Lower leg skin (tissue), 4 donors: ENCODE measurements around the gene TRPM8. TPM values are rescaled to one million over a fixed set of nuclear protein-coding genes. Genes with fewer than 3 reads are reported as not detected.
"Not testable (repeated sequence)": the region's sequence is repeated elsewhere in the genome, so short reads cannot be mapped to it uniquely, and the experiment has no call there.

Source experiments
- DNase-seq, 2 donors: peaks; one replicate each; pipeline ENCODE4 v3.0.0-alpha.2; 2019; ENCODE audit warnings: low spot score in 2 of 2
- H3K4me3 ChIP-seq: fragments of 200-600 bp; sonication (generic); 2 replicates; pipeline ENCODE4 v1.5.1; 2017; ENCODE audit warnings: mild to moderate bottlenecking, low read depth; ENCODE audit not compliant: poor library complexity, severe bottlenecking
- CTCF ChIP-seq, 3 donors: fragments of 450-650 bp; IDR thresholded peaks; one replicate each; pipeline ENCODE4 v1.5.1; 2016; ENCODE audit warnings: antibody characterized with exemption in 3 of 3, mild to moderate bottlenecking in 3 of 3, moderate library complexity in 2 of 3
- POLR2A ChIP-seq, 2 donors: fragments of 450-650 bp; IDR thresholded peaks; one replicate each; pipeline ENCODE4 v1.6.1; 2016 to 2017; ENCODE audit warnings: antibody characterized with exemption in 2 of 2, mild to moderate bottlenecking in 1 of 2, moderate library complexity in 1 of 2
- WGBS, 2 donors: methylation state at CpG; one replicate each; pipeline ENCODE4 v1.1.5; 2018; 5-methylcytosine and 5-hydroxymethylcytosine counted together
- intact Hi-C: fragments of 100-400 bp; cut with DNase I; formaldehyde crosslinking; loops from one replicate; pipeline ENCODE4 v1.15.0; 2023; ENCODE audit warnings: low total_unique reads
- total RNA-seq, 4 donors: library from RNA; depleted of rRNA; stranded (reverse); fragments of >200 nt; gene quantifications; one replicate each; pipeline ENCODE4 v1.1.0, GENCODE V29; 2016

The TRPM8 gene
- total RNA-seq, 4 donors from 2014 or later = 0.46 TPM; not detected in 2

- no peak overlapping the region for H3K4me3 ChIP-seq
- no peak for DNase-seq
- intact Hi-C loops = no loop called here
- WGBS, 2 donors = 72 to 84% methylated on average over 4 of the region's 4 CpGs
- no peak for TF ChIP-seq POLR2A (IDR thresholded peaks at IDR 0.05)
- no peak for TF ChIP-seq CTCF (IDR thresholded peaks at IDR 0.05)
These were observed 51.4 kb downstream of the TRPM8 start for GRCh38 chr2:233968556-233968955.

- DNase-seq, H3K4me3 ChIP-seq, intact Hi-C loops: not testable (repeated sequence)
- WGBS, 2 donors = 78 to 88% methylated on average over 23 to 25 of the region's 29 CpGs
These were observed 55.3 kb downstream of the TRPM8 start for GRCh38 chr2:233972460-233972859.

- DNase-seq = peak in 1 of 2 donors; percentile 32
- H3K4me3 ChIP-seq = no peak overlapping the region
- intact Hi-C loops = no loop called here
- WGBS, 2 donors = 67 to 72% methylated on average over 9 to 13 of the region's 13 CpGs
- TF ChIP-seq CTCF (IDR thresholded peaks at IDR 0.05) (no peak), POLR2A (IDR thresholded peaks at IDR 0.05) (no peak)
These were observed 55.9 kb downstream of the TRPM8 start for GRCh38 chr2:233972941-233973575.

- intact Hi-C loops = no loop called here
- TF ChIP-seq CTCF (IDR thresholded peaks at IDR 0.05) (no peak), POLR2A (IDR thresholded peaks at IDR 0.05) (no peak)
- 88 to 89% methylated on average over 6 of the region's 6 CpGs for WGBS, 2 donors
- H3K4me3 ChIP-seq = no peak overlapping the region
- DNase-seq = no peak
These were observed 56.6 kb downstream of the TRPM8 start for GRCh38 chr2:233973786-233974185.

- no peak overlapping the region for H3K4me3 ChIP-seq
- WGBS, 2 donors = 49% methylated on average over 4 of the region's 4 CpGs
- DNase-seq = peak in 1 of 2 donors; percentile 53
- intact Hi-C loops = no loop called here
- TF ChIP-seq CTCF (IDR thresholded peaks at IDR 0.05) = no peak
These were observed 57.4 kb downstream of the TRPM8 start for GRCh38 chr2:233974530-233975071.

GRCh38 chr2:233976087-233976486 lies 58.9 kb downstream of the TRPM8 start:
- no peak for TF ChIP-seq CTCF (IDR thresholded peaks at IDR 0.05)
- no peak for TF ChIP-seq POLR2A (IDR thresholded peaks at IDR 0.05)
- DNase-seq = no peak
- WGBS, 2 donors = 47 to 65% methylated on average over 5 of the region's 5 CpGs
- H3K4me3 ChIP-seq = no peak overlapping the region
- intact Hi-C loops = no loop called here
